ENCODE measurements around the gene ANKRD6.

Gene ANKRD6

GRCh38 chr6:89489078-89489477, 56.1 kb downstream of the ANKRD6 start:
- Histone ChIP-seq H3K36me3 (ENCODE audit: insufficient read depth, low read length) (peaks cover 2% of the 10 kb centered on the region), H3K9me3 (ENCODE audit: low read length) (no peaks in the 10 kb centered on the region), H3K4me3 (ENCODE audit: low read length) (no peak overlapping the region), H2AFZ (ENCODE audit: low read depth, low read length) (no peak overlapping the region), H3K4me1 (ENCODE audit: insufficient read depth, low read length) (peaks cover 16% of the 10 kb centered on the region), H3K27me3 (ENCODE audit: insufficient read depth, low read length) (no peaks in the 10 kb centered on the region)

- Histone ChIP-seq H3K4me3 (ENCODE audit: low read length) (no peak overlapping the region), H3K27me3 (ENCODE audit: insufficient read depth, low read length) (no peaks in the 10 kb centered on the region)
These were observed 59.2 kb downstream of the ANKRD6 start for GRCh38 chr6:89492025-89492640.

GRCh38 chr6:89494131-89494793, 61.3 kb downstream of the ANKRD6 start:
- Histone ChIP-seq H2AFZ (ENCODE audit: low read depth, low read length) (no peak overlapping the region), H3K27me3 (ENCODE audit: insufficient read depth, low read length) (no peaks in the 10 kb centered on the region), H3K4me3 (ENCODE audit: low read length) (no peak overlapping the region), H3K9me3 (ENCODE audit: low read length) (no peaks in the 10 kb centered on the region), H3K4me1 (ENCODE audit: insufficient read depth, low read length) (peaks cover 1% of the 10 kb centered on the region), H3K36me3 (ENCODE audit: insufficient read depth, low read length) (no peaks in the 10 kb centered on the region)

More at GRCh38 chr6:89492025-89492640, 59.2 kb downstream of the ANKRD6 start:
- H3K9me3 ChIP-seq (ENCODE audit: low read length), result no peaks in the 10 kb centered on the region
- H3K4me1 ChIP-seq (ENCODE audit: insufficient read depth, low read length), result no peaks in the 10 kb centered on the region
- peaks cover 2% of the 10 kb centered on the region for H3K36me3 ChIP-seq (ENCODE audit: insufficient read depth, low read length)
- H2AFZ ChIP-seq (ENCODE audit: low read depth, low read length), result no peak overlapping the region

- no peak overlapping the region for H2AFZ ChIP-seq (ENCODE audit: low read depth, low read length)
- peaks cover 19% of the 10 kb centered on the region for H3K4me1 ChIP-seq (ENCODE audit: insufficient read depth, low read length)
- no peaks in the 10 kb centered on the region for H3K9me3 ChIP-seq (ENCODE audit: low read length)
- H3K4me3 ChIP-seq (ENCODE audit: low read length), result no peak overlapping the region
- H3K27me3 ChIP-seq (ENCODE audit: insufficient read depth, low read length), result no peaks in the 10 kb centered on the region
- H3K36me3 ChIP-seq (ENCODE audit: insufficient read depth, low read length), result no peaks in the 10 kb centered on the region
These were observed 63.1 kb downstream of the ANKRD6 start for GRCh38 chr6:89495961-89496535.

DNA sequence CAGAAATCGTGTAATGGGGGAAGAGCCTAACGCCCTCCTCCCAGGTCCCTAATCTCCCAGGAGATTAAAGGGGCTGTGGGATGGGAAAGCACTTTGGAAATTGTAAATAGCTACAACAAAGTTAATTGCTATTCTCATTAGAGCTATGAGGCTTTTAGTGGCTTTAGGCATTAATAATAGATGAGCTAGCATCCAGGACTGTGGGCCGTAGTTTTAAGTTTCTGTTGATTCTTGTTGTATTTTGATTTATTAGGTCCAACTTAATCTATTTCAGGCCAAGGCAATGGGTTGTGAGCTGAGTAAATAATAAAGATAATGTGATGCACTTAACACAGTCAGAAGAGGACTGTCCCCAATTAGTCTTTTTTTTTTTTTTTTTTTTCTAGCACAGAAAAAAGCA, 67.7 kb downstream of the ANKRD6 start:
- H3K27me3 ChIP-seq (ENCODE audit: insufficient read depth, low read length), result no peaks in the 10 kb centered on the region
- no peak overlapping the region for H2AFZ ChIP-seq (ENCODE audit: low read depth, low read length)
- H3K9me3 ChIP-seq (ENCODE audit: low read length), result no peaks in the 10 kb centered on the region
- peaks cover 37% of the 10 kb centered on the region for H3K4me1 ChIP-seq (ENCODE audit: insufficient read depth, low read length)
- H3K36me3 ChIP-seq (ENCODE audit: insufficient read depth, low read length), result no peaks in the 10 kb centered on the region
- H3K4me3 ChIP-seq (ENCODE audit: low read length), result no peak overlapping the region

- H3K9me3 ChIP-seq (ENCODE audit: low read length), result no peaks in the 10 kb centered on the region
- H3K27me3 ChIP-seq (ENCODE audit: insufficient read depth, low read length), result no peaks in the 10 kb centered on the region
- no peak overlapping the region for H2AFZ ChIP-seq (ENCODE audit: low read depth, low read length)
- no peak overlapping the region for H3K4me3 ChIP-seq (ENCODE audit: low read length)
- H3K36me3 ChIP-seq (ENCODE audit: insufficient read depth, low read length), result no peaks in the 10 kb centered on the region
- H3K4me1 ChIP-seq (ENCODE audit: insufficient read depth, low read length), result peaks cover 37% of the 10 kb centered on the region
These were observed 68.3 kb downstream of the ANKRD6 start for GRCh38 chr6:89501222-89501621.

- no peak overlapping the region for H3K4me3 ChIP-seq (ENCODE audit: low read length)
- no peaks in the 10 kb centered on the region for H3K36me3 ChIP-seq (ENCODE audit: insufficient read depth, low read length)
- H3K27me3 ChIP-seq (ENCODE audit: insufficient read depth, low read length), result no peaks in the 10 kb centered on the region
- peaks cover 37% of the 10 kb centered on the region for H3K4me1 ChIP-seq (ENCODE audit: insufficient read depth, low read length)
- no peak overlapping the region for H2AFZ ChIP-seq (ENCODE audit: low read depth, low read length)
- no peaks in the 10 kb centered on the region for H3K9me3 ChIP-seq (ENCODE audit: low read length)
These were observed 68.8 kb downstream of the ANKRD6 start for GRCh38 chr6:89501753-89502152.

DNA sequence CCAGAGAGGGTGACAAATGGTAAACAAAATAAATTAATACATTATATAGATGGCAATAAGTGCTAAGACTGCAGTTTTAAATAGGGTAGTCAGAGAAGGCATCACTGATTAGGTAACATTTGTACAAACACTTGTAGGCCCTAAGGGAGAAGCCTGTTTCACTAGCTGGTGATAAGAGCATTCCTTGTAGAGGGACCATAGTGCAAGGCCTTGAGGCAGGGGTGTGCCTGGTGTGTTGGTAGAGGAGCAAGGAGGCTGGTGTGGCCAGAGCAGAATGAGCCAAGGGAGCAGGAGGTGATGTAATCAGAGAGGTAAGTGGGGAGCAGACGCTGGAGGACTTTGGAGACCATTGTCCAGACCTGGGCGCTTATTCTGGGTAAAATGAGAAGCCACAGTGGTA, 70.7 kb downstream of the ANKRD6 start:
- Histone ChIP-seq H3K9me3 (ENCODE audit: low read length) (no peaks in the 10 kb centered on the region), H2AFZ (ENCODE audit: low read depth, low read length) (no peak overlapping the region), H3K27me3 (ENCODE audit: insufficient read depth, low read length) (no peaks in the 10 kb centered on the region), H3K36me3 (ENCODE audit: insufficient read depth, low read length) (no peaks in the 10 kb centered on the region), H3K4me1 (ENCODE audit: insufficient read depth, low read length) (peaks cover 38% of the 10 kb centered on the region), H3K4me3 (ENCODE audit: low read length) (no peak overlapping the region)

DNA sequence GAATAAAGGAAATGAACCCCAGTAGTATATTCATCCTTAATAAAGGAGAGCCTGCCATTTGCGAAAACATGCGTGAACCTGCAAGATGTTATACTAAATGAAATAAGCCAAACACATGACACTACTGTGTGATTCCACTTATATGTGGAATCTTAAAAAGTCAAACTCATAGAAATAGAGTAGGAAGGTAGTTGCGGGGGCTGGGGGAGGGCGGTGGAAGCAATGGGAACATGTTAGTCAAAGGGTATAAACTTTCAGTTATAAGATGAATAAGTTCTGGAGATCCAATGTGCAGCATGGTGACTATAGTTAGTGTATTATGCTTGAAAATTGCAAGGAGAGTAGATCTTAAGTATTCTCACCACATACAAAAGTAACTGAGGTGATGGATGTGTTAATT, 72.9 kb downstream of the ANKRD6 start:
- H3K9me3 ChIP-seq (ENCODE audit: low read length), result no peaks in the 10 kb centered on the region
- peaks cover 1% of the 10 kb centered on the region for H3K36me3 ChIP-seq (ENCODE audit: insufficient read depth, low read length)
- H3K27me3 ChIP-seq (ENCODE audit: insufficient read depth, low read length), result no peaks in the 10 kb centered on the region
- no peak overlapping the region for H3K4me3 ChIP-seq (ENCODE audit: low read length)
- H2AFZ ChIP-seq (ENCODE audit: low read depth, low read length), result no peak overlapping the region
- peaks cover 35% of the 10 kb centered on the region for H3K4me1 ChIP-seq (ENCODE audit: insufficient read depth, low read length)

DNA sequence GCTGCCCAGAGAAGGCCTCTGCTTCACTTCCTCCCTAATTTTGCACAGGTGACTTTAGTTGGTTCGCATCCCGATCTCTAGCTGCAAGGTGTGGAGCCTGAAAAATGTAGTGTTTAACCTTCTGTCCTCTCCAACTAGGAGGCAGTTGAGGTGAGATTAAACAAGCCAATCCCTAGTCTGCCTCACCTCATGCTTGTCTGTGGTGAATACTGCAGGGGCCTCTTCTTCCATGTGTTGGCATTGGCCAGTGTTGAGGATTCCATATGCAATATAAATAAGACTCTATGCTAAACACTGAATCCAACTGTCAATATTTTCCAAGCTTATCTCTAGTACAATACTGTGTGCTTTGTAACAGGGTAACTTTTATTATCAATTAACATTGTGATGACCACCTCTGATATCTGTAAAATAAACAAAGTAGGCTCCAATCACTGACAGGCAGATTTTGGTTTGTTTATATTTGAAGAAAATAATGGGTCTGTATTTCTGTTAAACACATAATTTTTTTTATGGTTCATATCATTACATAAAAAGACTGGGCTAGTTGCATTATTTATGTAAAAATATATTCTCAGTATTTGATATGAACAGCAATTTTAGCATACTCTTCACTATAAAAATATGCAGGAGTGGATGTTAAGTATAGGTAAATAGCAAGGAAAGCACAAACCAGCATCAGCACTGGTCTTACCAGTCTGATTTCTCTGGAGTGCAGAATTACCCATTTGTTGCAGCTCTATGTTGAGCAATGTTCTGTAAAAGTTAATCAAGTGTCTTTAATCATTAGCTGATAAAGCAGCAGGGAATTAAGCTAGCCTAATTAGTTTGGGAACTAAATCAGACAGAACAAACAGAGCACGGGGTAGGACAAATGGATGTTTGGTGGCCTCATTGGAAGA, 74.0 kb downstream of the ANKRD6 start:
- no peaks in the 10 kb centered on the region for H3K9me3 ChIP-seq (ENCODE audit: low read length)
- H2AFZ ChIP-seq (ENCODE audit: low read depth, low read length), result no peak overlapping the region
- peaks cover 24% of the 10 kb centered on the region for H3K4me1 ChIP-seq (ENCODE audit: insufficient read depth, low read length)
- H3K36me3 ChIP-seq (ENCODE audit: insufficient read depth, low read length), result peaks cover 6% of the 10 kb centered on the region
- H3K4me3 ChIP-seq (ENCODE audit: low read length), result no peak overlapping the region
- no peaks in the 10 kb centered on the region for H3K27me3 ChIP-seq (ENCODE audit: insufficient read depth, low read length)

- Histone ChIP-seq H3K4me1 (ENCODE audit: insufficient read depth, low read length) (peaks cover 15% of the 10 kb centered on the region), H3K36me3 (ENCODE audit: insufficient read depth, low read length) (peaks cover 6% of the 10 kb centered on the region), H3K27me3 (ENCODE audit: insufficient read depth, low read length) (no peaks in the 10 kb centered on the region), H3K9me3 (ENCODE audit: low read length) (no peaks in the 10 kb centered on the region), H2AFZ (ENCODE audit: low read depth, low read length) (no peak overlapping the region), H3K4me3 (ENCODE audit: low read length) (no peak overlapping the region)
These were observed 76.0 kb downstream of the ANKRD6 start for GRCh38 chr6:89508755-89509563.

- Histone ChIP-seq H3K9me3 (ENCODE audit: low read length) (no peaks in the 10 kb centered on the region), H2AFZ (ENCODE audit: low read depth, low read length) (no peak overlapping the region), H3K27me3 (ENCODE audit: insufficient read depth, low read length) (no peaks in the 10 kb centered on the region), H3K36me3 (ENCODE audit: insufficient read depth, low read length) (peaks cover 6% of the 10 kb centered on the region), H3K4me3 (ENCODE audit: low read length) (no peak overlapping the region), H3K4me1 (ENCODE audit: insufficient read depth, low read length) (peaks cover 15% of the 10 kb centered on the region)
These were observed 76.9 kb downstream of the ANKRD6 start for GRCh38 chr6:89509777-89510281.
